ENCODE results near the gene NEO1. TPM values are rescaled to one million over a fixed set of nuclear protein-coding genes. Genes with fewer than 3 reads are reported as not detected.

The NEO1 gene
- total RNA-seq, 4 donors from 2014 or later: 60.2 to 127 (median 115) TPM

- TF ChIP-seq POLR2A (IDR thresholded peaks at IDR 0.05) (no peak), CTCF (IDR thresholded peaks at IDR 0.05) (peak in 3 of 6 experiments; percentile 40 to 53 (median 46))
- H3K36me3 ChIP-seq: peaks cover 0 to 51% (median 0%) of the 10 kb centered on the region in 3 donors
- DNase-seq: no peak
- no peaks in the 10 kb centered on the region for H3K27me3 ChIP-seq
- no peaks in the 10 kb centered on the region for H3K4me1 ChIP-seq
- H3K9me3 ChIP-seq: no peaks in the 10 kb centered on the region
- H3K27ac ChIP-seq: no peak overlapping the region
- H3K4me3 ChIP-seq: no peak overlapping the region
Observed at GRCh38 chr15:73305331-73306211, 253.3 kb downstream of the NEO1 start.

- Histone ChIP-seq H3K4me3 (no peak overlapping the region), H3K27me3 (no peaks in the 10 kb centered on the region), H3K27ac (no peak overlapping the region), H3K4me1 (no peaks in the 10 kb centered on the region), H3K36me3 (peaks cover 0 to 26% (median 0%) of the 10 kb centered on the region in 3 donors), H3K9me3 (no peaks in the 10 kb centered on the region)
- DNase-seq: no peak
- TF ChIP-seq CTCF (IDR thresholded peaks at IDR 0.05): no peak
- TF ChIP-seq POLR2A (IDR thresholded peaks at IDR 0.05): no peak
Observed at GRCh38 chr15:73308305-73308704, 256.0 kb downstream of the NEO1 start.

DNA sequence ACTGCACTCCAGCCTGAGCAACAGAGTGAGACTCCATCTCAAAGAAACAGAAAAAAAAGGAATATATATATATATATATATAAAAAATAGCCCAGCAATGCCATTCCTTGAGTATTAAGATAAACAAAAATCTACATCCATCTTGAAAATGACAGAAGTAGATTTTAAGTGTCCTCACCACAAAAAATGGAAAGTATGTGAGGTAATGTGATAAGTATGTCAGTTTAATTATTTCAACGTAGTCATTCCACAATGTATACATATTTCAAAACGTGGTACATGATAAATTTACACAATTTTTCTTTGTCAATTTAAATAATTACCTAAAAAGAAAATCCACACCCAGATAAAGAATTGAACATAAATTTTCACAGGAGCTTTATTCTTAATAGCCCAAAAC lies 261.6 kb downstream of the NEO1 start:
- H3K27ac ChIP-seq: no peak overlapping the region
- H3K36me3 ChIP-seq: no peaks in the 10 kb centered on the region
- H3K4me3 ChIP-seq: no peak overlapping the region
- TF ChIP-seq CTCF (IDR thresholded peaks at IDR 0.05): no peak
- no peak for TF ChIP-seq POLR2A (IDR thresholded peaks at IDR 0.05)
- no peak for DNase-seq
- H3K27me3 ChIP-seq: no peaks in the 10 kb centered on the region
- H3K9me3 ChIP-seq: no peaks in the 10 kb centered on the region
- no peaks in the 10 kb centered on the region for H3K4me1 ChIP-seq

- H3K36me3 ChIP-seq: no peaks in the 10 kb centered on the region
- no peaks in the 10 kb centered on the region for H3K9me3 ChIP-seq
- no peak overlapping the region for H3K4me3 ChIP-seq
- H3K27me3 ChIP-seq: no peaks in the 10 kb centered on the region
- TF ChIP-seq POLR2A (IDR thresholded peaks at IDR 0.05) (no peak), CTCF (IDR thresholded peaks at IDR 0.05) (no peak)
- no peaks in the 10 kb centered on the region for H3K4me1 ChIP-seq
- DNase-seq: peak in 2 of 3 donors; percentile 18 to 26
- no peak overlapping the region for H3K27ac ChIP-seq
Observed at GRCh38 chr15:73317651-73318462, 265.6 kb downstream of the NEO1 start.

GRCh38 chr15:73318463-73319351 lies 266.4 kb downstream of the NEO1 start:
- no peaks in the 10 kb centered on the region for H3K27me3 ChIP-seq
- DNase-seq: peak in 1 of 3 donors; percentile 40

More at GRCh38 chr15:73318463-73319351, 266.4 kb downstream of the NEO1 start:
- H3K9me3 ChIP-seq: no peaks in the 10 kb centered on the region
- no peaks in the 10 kb centered on the region for H3K36me3 ChIP-seq
- no peak for TF ChIP-seq CTCF (IDR thresholded peaks at IDR 0.05)
- TF ChIP-seq POLR2A (IDR thresholded peaks at IDR 0.05): no peak
- H3K4me1 ChIP-seq: no peaks in the 10 kb centered on the region
- no peak overlapping the region for H3K4me3 ChIP-seq
- no peak overlapping the region for H3K27ac ChIP-seq
